GM19324 (cell line): ENCODE measurements around the gene LAMTOR1.
"Not testable (repeated sequence)": the region's sequence is repeated elsewhere in the genome, so short reads cannot be mapped to it uniquely, and the experiment has no call there.

ENCODE experiments used
- ATAC-seq: cut with Tn5 transposase; IDR thresholded peaks from one replicate; pipeline ENCODE4 v1.9.1; 2021; ENCODE audit warnings: mild to moderate bottlenecking, moderate library complexity; ENCODE audit not compliant: unreplicated experiment, low FRiP score

The LAMTOR1 gene

DNA sequence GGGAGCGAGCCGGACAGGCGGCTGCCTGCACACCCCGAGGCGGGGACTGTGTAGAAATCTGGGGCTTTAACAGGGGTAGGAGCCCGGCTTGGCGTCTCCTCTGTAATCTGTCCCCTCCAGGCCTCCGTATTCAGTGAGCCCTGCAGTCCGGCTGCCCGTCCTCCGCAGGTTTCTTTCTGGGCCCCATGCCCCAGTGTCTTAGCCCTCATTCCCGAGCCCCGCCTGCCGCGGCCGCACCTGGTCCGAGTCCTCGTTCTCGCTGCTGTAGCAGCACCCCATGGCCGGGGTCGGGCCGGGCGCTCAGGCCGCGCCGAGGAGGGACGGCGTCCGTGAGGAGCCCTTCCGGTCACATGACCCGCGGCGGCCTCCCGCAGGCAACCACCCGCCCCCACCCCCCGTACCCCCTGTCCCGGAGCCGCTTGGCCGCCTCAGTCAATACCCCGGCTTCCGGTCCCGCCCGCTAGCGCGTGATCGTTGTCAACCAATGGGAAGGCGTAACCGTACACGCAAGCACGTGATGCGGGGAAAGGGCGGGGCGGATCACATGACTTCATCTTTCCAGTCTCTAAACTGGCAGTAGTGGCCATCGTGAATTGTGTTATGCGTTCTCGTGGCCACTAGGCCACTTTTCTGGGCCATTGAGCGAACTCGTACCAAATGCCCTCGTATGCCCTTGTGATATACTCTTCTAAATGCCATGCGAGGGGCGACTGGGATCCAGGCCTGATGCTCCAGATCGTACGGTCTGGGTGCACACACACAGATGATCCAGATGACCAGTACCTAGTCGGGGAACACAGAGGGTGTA lies at the start of gene LAMTOR1:
Gene LAMTOR1, minus strand, starts transcription at position 352 of the 808 bp plus-strand sequence. Its CDS starts 73 bp downstream, at position 279.
- ATAC-seq = peak; percentile 92

DNA sequence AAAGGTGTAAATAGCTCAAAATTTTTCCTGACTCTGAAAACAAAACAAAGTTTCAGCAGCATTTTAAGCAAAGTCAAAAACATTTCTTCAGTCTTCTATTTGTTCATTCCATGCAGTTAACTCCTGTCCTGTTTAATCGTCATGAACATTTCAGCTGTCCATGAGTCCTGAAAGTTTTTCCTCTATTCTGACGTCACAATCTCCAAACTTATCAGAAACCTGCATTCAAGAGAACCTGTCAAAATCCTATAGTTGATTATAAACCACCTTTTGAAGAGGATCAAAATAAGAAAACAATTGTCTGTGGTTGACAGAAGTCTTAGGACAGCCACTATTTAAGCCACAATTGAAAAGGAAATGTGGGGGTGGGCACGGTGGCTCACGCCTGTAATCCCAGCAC lies 47.8 kb upstream of the LAMTOR1 start:
- ATAC-seq = no peak

DNA sequence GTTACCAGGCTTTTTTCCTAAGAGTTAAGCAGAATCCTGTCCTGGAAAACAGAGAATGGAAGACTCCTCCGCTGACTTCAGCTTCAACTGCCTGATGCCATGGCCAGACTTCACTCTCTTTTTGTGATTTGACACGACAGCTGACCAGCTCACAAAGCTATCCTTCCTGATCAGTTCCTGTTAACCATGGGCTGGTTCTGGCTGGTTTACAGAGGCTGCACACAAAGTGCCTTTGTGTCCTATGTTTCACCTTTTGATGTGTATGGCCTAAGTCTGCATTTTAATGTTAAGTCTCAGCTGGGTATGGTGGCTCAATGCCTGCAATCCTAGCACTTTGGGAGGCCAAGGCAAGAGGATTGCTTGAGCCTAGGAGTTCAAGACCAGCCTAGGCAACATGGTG lies 43.5 kb upstream of the LAMTOR1 start:
- no peak for ATAC-seq

DNA sequence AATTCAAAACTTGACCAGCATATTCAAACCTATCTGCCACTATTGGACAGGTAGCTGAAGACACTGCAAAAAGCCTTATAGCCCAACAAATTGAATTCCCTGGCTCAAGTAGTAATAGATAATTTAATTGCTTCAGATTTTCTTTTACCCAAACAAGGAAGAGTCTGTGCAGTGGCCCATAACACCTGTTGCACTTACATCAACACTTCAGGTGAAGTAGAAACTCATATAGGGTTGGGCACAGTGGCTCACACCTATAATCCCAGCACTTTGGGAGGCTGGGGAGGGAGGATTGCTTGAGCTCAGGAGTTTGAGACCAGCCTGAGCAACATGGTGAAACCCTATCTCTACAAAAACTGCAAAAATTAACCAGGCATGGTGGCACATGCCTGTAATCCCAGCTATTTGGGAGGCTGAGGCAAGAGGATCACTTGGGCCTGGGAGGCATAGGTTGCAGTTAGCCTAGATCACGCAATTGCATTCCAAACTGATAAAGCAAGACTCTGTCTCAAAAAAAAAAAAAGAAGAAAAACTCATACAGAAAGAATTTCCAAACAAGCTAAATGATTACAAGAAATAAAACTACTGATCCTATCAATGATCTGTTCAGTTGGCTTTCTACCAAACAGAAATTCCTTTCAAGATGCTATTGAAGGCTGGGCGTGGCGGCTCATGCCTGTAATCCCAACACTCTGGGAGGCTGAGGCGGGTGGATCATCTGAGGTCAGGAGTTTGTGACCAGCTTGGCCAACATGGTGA lies 41.9 kb upstream of the LAMTOR1 start:
- ATAC-seq = no peak

DNA sequence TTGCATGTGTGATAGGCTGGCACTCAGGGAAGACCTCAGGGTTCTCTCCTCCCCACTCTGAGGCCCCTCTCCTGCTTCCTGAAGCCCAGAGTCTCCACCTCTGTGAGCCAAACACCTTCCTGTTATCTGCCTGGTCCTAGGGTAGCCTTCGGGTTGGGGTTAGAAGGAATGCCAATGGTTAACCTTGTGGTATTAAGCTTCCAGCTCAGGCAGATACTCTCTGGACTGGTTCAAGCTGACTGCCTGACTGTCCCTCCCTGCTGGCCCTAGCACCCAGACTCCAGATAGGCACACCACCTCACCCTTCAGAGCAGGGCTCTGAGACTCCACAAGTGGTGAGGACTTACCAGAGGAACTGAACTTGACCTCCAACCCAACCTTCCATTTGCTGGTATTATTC lies 39.4 kb upstream of the LAMTOR1 start:
- not testable (repeated sequence) for ATAC-seq

DNA sequence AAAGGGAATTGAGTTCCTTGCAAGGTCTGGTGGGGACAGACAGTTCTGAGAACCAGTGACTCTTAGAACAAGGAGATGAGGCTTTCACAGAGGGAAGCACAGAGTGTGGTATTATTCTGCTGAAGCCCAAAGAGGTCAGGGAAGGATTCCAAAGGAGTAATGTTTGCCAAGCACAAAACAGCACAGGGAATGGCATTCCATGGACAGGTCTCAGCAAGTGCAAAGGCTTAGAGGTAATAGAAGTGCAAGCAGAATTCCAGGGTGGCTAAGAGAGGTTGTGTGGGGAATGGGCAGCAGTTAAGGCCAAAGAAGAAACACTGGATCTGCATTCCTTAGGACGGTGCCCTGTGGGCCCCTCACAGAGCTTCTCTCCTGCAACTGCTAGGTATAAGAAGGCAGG lies 39.0 kb upstream of the LAMTOR1 start:
- not testable (repeated sequence) for ATAC-seq

DNA sequence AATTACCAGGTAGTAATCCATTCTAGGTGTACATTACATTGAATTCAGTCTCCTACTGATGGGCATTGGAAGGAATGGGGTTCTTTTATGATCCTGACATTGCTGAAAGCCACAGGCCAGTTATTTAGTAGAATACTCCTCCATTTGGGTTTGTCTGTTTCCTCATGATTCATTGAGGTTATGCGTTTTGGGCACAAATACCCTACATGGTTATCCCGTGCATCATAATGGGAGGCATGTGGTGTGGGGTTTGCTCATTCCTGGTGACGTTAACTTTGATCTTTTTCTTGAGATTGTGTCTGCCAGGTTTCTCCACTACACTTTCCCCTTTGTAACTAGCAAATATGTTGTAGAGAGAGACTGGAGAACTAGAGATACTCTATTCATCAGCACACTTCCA lies 38.0 kb upstream of the LAMTOR1 start:
- no peak for ATAC-seq

DNA sequence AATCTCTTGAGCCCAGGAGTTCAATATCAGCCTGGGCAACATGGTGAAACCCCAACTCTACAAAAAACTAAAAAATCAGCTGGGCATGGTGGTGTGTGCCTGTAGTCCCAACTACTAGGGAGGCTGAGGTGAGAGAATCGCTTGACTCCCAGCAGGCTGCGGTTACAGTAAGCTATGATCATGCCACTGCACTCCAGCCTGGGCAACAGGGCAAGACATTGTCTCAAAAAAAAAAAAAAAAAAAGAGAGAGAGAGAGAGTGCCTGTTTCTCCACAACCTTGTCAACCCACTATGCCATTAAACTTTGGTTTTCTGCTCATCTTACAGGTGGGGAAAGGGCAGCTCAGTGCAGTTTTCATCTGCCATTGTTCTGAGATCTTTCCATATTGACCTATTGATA lies 37.6 kb upstream of the LAMTOR1 start:
- ATAC-seq = no peak

DNA sequence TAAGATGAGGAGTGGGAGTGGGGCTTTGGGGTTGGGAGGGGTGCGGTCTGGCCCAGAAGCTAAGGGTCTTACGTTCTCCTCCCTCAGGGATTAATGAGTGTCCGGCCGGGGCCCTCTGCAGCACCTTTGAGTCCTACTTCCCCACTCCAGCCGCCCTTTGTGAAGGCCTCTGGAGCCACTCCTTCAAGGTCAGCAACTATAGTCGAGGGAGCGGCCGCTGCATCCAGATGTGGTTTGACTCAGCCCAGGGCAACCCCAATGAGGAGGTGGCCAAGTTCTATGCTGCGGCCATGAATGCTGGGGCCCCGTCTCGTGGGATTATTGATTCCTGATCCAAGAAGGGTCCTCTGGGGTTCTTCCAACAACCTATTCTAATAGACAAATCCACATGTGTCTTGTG lies 36.4 kb upstream of the LAMTOR1 start:
- ATAC-seq = no peak

DNA sequence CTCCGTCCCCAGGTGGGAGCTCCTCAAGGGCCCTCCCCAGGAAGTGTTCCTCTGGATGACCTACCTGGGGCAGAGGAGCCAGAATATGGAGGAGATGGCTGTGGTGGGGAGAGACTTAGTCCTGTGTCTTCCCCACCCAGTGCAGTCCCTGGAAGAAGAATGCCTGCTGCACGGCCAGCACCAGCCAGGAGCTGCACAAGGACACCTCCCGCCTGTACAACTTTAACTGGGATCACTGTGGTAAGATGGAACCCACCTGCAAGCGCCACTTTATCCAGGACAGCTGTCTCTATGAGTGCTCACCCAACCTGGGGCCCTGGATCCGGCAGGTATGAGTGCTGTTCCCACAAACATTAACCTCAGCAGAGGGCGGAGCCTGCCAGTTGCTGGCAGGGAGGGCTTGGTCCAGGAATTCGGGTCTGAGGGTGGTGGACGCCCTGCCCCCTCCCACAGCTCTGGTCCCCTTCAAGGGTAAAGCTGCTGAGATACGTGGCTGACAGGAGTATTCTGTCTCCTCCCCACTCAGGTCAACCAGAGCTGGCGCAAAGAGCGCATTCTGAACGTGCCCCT lies 35.8 kb upstream of the LAMTOR1 start:
- no peak for ATAC-seq

DNA sequence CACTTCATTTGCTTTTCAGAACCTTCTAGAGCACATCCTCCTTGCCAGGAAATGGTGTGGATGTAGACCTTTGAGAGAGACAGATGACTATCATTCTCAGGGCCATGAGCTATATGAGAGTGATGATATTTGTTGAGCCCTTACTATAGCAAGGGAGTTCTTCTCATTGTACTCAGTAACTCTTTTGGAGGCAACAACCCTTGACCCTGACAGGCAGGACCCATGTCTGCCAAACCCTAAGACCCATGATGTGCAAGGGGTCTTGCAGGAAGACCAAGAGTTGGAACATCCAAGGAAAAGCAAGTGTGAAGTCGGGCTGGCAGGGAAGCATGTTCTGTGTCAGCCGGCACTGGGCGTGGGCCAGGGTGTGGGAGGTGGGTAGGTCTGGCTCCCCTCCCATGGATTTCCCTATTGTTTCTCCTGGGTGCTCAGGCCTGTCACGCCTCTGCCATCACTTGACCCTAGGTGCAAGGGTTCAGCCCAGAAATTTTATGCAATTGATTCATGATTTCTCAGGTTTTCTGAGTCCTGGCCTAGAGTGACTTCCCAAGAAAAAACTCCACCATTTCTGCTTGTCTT lies 33.7 kb upstream of the LAMTOR1 start:
- no peak for ATAC-seq

DNA sequence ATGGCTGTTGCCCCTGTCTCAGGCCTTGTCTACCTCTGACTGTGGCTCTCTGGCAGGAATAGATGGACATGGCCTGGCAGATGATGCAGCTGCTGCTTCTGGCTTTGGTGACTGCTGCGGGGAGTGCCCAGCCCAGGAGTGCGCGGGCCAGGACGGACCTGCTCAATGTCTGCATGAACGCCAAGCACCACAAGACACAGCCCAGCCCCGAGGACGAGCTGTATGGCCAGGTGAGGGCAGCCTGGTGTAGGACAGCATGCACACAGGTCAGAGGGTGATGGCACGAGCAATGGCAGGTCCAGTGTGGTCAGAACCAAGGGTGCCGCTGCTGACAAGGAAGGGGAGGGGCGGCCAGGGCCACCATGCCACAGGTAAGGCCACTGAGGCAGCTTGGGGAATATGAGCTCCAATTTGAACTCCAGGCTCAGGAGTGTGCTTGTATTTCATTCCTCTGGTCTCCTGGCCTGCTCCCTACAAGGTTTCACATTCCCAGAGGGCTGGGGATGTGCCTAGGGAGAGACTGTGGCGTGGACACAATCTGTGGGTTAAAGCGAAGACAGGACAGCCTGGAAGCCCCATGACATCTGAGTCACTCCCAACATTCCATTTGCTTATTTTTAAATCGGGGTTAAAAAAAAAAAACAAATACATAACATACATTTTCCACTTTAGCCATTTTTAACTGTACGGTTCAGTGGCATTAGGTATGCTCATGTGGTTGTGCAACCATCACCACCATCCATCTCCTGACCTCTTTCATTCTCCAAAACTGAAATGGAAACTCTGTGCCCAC lies 33.0 kb upstream of the LAMTOR1 start:
- ATAC-seq = no peak

DNA sequence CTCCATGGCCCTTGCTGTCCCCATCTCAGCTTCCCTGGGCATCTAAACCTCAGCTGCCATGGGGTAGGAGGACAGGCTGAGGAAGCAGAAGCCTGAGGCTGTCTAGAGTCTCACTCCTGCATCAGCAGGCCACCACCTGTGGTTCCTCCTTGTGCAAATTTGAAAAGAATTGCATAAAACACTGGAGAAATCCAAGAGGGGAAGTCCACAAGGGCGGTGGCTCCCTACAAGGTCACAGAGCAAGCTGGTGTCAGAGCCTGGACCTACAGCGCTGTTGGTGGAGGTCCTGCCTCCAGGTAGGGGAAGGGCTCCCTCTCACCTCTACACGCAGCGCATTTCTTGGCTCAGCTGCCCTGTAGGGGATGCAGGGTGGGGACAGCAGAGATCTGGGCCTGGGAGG lies 32.4 kb upstream of the LAMTOR1 start, which contains the start of gene FOLR3:
Gene FOLR3, plus strand, starts transcription at position 253 of the 400 bp plus-strand sequence. CDS start 228 bp downstream, outside the sequence.
- ATAC-seq = not testable (repeated sequence)

DNA sequence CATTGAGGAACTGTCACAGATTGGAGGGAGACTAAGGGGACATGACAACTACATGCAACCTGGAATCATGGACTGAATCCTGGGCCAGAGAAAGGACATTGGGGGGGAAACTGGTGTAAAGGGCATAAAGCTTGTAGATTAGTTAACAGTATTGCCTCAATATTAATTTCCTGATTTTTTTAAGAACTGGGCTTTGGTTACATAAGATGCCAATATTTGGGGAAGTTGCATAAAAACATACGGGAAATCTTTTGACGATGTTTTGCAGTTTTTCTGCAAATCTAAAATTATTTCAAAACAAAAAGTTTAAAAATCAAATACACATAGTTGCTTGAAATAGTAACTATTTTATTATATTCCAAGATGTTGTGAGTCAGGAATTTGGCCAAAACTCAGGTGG lies 29.5 kb upstream of the LAMTOR1 start:
- ATAC-seq = no peak

DNA sequence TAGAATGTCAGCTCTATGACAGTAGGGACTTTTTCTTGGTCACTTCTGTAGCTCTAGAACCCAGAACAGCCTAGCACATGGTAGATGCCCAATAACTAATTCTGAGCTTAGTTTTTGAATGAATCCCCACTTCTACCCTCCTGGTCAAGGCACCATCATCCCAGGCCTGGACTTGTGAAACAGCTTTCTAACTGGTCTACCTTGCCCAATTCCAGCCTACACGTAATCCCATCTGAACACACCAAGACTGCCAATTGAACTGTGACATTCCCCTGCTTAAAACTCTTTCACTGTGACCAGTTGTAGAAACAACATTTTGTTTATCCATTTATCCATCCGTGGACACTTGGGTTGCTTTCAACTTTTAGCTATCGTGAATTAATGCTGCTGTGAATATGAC lies 26.3 kb upstream of the LAMTOR1 start:
- ATAC-seq = no peak

DNA sequence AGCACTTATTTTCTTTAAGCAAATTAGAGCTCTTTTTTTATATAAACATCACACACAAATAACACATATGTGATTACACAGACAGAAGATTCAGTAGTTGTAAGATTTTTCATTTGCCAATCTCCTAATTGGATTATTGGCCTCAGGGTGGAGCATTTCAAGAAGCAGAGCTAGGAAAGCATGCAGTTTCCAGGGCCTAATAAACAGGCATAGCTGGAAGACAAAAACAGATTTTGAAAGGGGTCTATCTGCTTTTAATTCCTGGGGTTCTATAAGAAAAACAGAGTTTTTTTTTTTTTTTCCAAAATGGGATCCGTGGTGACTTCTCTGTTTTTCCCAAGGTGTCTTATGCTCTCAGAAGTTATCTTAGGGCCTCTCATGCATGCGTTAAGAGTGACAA lies 24.8 kb upstream of the LAMTOR1 start:
- no peak for ATAC-seq

DNA sequence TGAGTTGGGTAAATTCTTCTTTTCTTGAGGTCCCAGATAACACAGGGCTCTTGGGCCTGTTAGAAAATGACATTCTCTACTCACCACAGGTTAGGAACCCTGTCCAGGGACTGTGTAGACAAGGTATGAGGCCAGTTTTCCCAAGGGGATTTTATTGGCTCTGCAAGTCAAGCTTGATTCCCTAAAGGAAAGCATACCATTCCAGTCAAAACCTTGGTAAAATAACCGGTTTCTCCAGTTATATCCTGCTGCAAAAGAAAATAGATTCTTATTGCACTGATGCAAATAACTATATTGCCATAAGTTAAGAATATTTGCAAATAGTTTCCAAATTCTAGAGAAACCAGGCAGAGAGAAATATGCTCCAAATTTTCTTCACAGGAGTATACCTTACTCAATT lies 22.9 kb upstream of the LAMTOR1 start:
- ATAC-seq = no peak

DNA sequence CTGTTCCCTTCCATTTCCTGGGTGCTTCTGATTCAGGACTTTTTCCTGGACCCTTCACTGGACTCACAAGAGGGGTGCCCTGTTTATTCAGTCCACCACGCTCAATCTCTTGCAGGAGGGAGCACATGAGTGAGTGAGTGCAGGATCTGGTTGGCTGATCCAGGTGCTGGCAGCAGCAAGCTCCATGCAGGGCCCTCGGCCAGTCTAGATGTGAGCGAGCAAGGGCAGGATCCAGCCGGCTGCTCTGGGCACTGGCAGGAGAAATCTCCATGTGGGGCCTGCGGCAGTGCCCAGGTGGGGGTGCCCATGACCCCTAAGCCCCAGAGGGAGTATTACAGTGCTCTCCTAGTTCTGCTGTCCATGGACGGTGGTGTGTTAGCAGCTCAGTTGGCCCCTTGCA lies 20.9 kb upstream of the LAMTOR1 start:
- ATAC-seq = no peak

DNA sequence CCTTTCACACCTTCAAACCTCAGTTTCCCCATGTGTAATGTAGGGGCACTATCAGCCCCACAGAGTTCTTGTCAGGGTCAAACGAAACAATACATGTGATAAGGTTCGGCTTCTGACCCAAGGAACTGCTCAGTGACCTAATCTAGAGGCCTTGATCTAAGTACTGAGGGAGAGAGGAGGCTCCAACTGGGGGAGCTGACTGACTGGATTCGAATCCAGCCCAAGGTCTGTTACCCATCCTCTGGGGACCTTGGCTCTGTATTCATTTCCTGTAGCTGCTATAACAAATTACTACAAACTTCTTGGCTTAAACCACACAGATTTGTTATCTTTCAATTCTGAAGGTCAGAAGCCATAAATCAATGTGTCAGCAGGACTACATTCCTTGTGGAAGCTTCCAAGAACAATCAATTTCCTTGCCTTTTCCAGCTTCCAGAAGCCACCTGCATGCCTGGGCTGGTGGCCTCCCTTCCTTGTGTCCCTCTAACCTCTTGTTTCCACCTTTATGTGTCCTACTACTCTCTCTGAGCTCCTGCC lies 20.1 kb upstream of the LAMTOR1 start:
- no peak for ATAC-seq

DNA sequence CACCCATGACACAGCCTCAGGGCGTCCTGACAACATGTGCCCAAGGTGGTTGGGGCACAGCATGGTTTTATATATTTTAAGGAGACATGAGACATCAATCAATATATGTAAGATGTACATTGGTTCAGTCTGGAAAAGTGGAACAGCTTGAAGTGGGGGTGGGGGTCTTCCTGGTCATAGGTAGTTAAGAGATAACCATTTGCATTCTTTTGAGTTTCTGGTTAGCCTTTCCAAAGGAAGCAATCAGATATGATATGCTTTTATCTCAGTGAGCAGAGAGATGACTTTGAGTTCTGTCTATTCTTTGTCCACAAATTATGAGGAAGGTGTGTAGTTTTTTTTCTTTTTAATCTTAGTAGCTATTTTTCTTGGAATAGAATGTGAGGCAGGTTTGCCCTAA lies 19.5 kb upstream of the LAMTOR1 start:
- no peak for ATAC-seq
